ENCODE measurements around the gene SPATA18.

GRCh38 chr4:52093466-52093865 is 42.4 kb downstream of the SPATA18 start:
- TF ChIP-seq POLR2A (IDR thresholded peaks at IDR 0.05) (no peak), CTCF (IDR thresholded peaks at IDR 0.05) (no peak)
